GM10266 (cell line): ENCODE measurements around the gene SMIM22.

ENCODE experiments used
- DNase-seq: peaks from one replicate; pipeline ENCODE4 v3.0.0; 2012; ENCODE audit errors: extremely low spot score
- CTCF ChIP-seq: IDR thresholded peaks from 2 replicates; pipeline ENCODE4 v1.5.1; 2012; ENCODE audit warnings: mild to moderate bottlenecking, low read depth; ENCODE audit not compliant: control insufficient read depth, insufficient read depth; ENCODE audit errors: missing control alignments

The SMIM22 gene

GRCh38 chr16:4798456-4798855 is 3.3 kb downstream of the SMIM22 start:
- no peak for DNase-seq
- no peak for TF ChIP-seq CTCF

- no peak for DNase-seq
- no peak for TF ChIP-seq CTCF
Observed at GRCh38 chr16:4799171-4799855, 4.1 kb downstream of the SMIM22 start.

GRCh38 chr16:4800290-4801041 is 5.3 kb downstream of the SMIM22 start:
- DNase-seq = peak; percentile 78
- no peak for TF ChIP-seq CTCF

- no peak for TF ChIP-seq CTCF
- no peak for DNase-seq
Observed at GRCh38 chr16:4801051-4801961, 6.1 kb downstream of the SMIM22 start.

- TF ChIP-seq CTCF = no peak
- peak; percentile 87 for DNase-seq
Observed at GRCh38 chr16:4801962-4802658, 6.9 kb downstream of the SMIM22 start, which contains the start of gene ROGDI. Gene ROGDI (minus strand): TSS chr16:4802633. CDS start chr16:4802571, 62 bp downstream.

- DNase-seq = peak; percentile 96
- no peak for TF ChIP-seq CTCF
Observed at GRCh38 chr16:4802659-4803287, 7.6 kb downstream of the SMIM22 start.
